K562 (cell line): ENCODE measurements around the gene SLC35A4. TPM values are rescaled to one million over a fixed set of nuclear protein-coding genes. Genes with fewer than 3 reads are reported as not detected.

ENCODE experiments used
- E2F1 ChIP-seq: sonication (generic); formaldehyde crosslinking; IDR thresholded peaks from 2 replicates; pipeline ENCODE4 v1.8.1; 2023; ENCODE audit warnings: mild to moderate bottlenecking, missing genetic modification reagents, moderate library complexity
- ERF ChIP-seq: fragments of 450-650 bp; formaldehyde crosslinking; IDR thresholded peaks from 2 replicates; pipeline ENCODE4 v1.4.0; 2020; ENCODE audit warnings: mild to moderate bottlenecking, mixed read lengths
- FOSL1 ChIP-seq: fragments of 200-800 bp; sonication (Bioruptor generic); conservative IDR thresholded peaks from 2 replicates; pipeline ENCODE4 v1.6.1; 2016; ENCODE audit warnings: missing genetic modification characterization, missing compliant biosample characterization
- FOXA3 ChIP-seq, 2 experiments: fragments of 450-650 bp in 1 of 2; sonication (generic) in 1 of 2; formaldehyde crosslinking; IDR thresholded peaks in 1 of 2; conservative IDR thresholded peaks in 1 of 2; 2 replicates each; pipeline versions ENCODE4 v1.4.0 to v1.8.0; 2020 to 2022; ENCODE audit warnings: mild to moderate bottlenecking in 2 of 2, missing genetic modification reagents in 1 of 2
- HMG20A ChIP-seq: fragments of 450-650 bp; formaldehyde crosslinking; conservative IDR thresholded peaks from 2 replicates; pipeline ENCODE4 v1.4.0; 2020; ENCODE audit warnings: mild to moderate bottlenecking, mixed read lengths
- IFI16 ChIP-seq: fragments of 250-450 bp; sonication (Bioruptor Pico); IDR thresholded peaks from 2 replicates; pipeline ENCODE4 v2.1.2; 2022; ENCODE audit warnings: mild to moderate bottlenecking, inconsistent platforms
- KAT8 ChIP-seq: fragments of 450-650 bp; IDR thresholded peaks from 2 replicates; pipeline ENCODE4 v1.6.1; 2016; ENCODE audit warnings: low read depth, mild to moderate bottlenecking
- MAX ChIP-seq: sonication (generic); formaldehyde crosslinking; IDR thresholded peaks from 2 replicates; pipeline ENCODE4 v1.9.0; 2022; ENCODE audit warnings: mild to moderate bottlenecking, missing genetic modification reagents
- NONO ChIP-seq, 2 experiments: fragments of 200-400 bp in 1 of 2; fragments of 450-650 bp in 1 of 2; formaldehyde crosslinking in 1 of 2; IDR thresholded peaks; 2 replicates each; pipeline ENCODE4 v1.6.1; 2017; ENCODE audit warnings: low read depth in 2 of 2, mild to moderate bottlenecking in 2 of 2, moderate library complexity in 2 of 2, low read length in 1 of 2
- NRF1 ChIP-seq, 2 experiments: fragments of 450-650 bp; IDR thresholded peaks in 1 of 2; conservative IDR thresholded peaks in 1 of 2; 2 replicates each; pipeline ENCODE4 v1.6.1; 2014; ENCODE audit warnings: mild to moderate bottlenecking in 2 of 2
- PCBP1 ChIP-seq: fragments of 200-400 bp; formaldehyde crosslinking; IDR thresholded peaks from 2 replicates; pipeline ENCODE4 v1.6.1; 2018; ENCODE audit warnings: mild to moderate bottlenecking, low read depth, low read length; ENCODE audit not compliant: poor library complexity, severe bottlenecking
- PRDM10 ChIP-seq: fragments of 450-650 bp; IDR thresholded peaks from 2 replicates; pipeline ENCODE4 v1.6.1; 2018; ENCODE audit not compliant: partially characterized antibody
- TAF15 ChIP-seq: fragments of 200-400 bp; formaldehyde crosslinking; IDR thresholded peaks from 2 replicates; pipeline ENCODE4 v1.6.1; 2017; ENCODE audit warnings: mild to moderate bottlenecking, low read depth, low read length, moderate library complexity
- ZHX1 ChIP-seq: fragments of 150-350 bp; conservative IDR thresholded peaks from 2 replicates; pipeline ENCODE4 v1.6.1; 2014; ENCODE audit warnings: low read length
- ZNF224 ChIP-seq: sonication (generic); formaldehyde crosslinking; IDR thresholded peaks from 2 replicates; pipeline ENCODE4 v1.8.0; 2022; ENCODE audit warnings: mild to moderate bottlenecking, missing genetic modification reagents
- ZNF655 ChIP-seq: fragments of 250-450 bp; sonication (Bioruptor Pico); IDR thresholded peaks from 2 replicates; pipeline ENCODE4 v1.5.0; 2021
- polyA plus RNA-seq, 8 experiments: library from polyadenylated mRNA; depleted of rRNA in 4 of 8; stranded (reverse) in 5 of 8; unstranded in 3 of 8; fragments of >200 nt; fragmentation: Nextera tagmentation in 2 of 8; fragmentation: Illumina TruSeq in 1 of 8; extraction: Ambion mirVana in 2 of 8; extraction: Trizol in 1 of 8; gene quantifications; 2 replicates each; pipeline versions ENCODE4 v1.2.1 to v1.2.3, GENCODE V29; 2011 to 2014; ENCODE audit warnings: inconsistent platforms in 1 of 8, missing spikeins in 1 of 8
- total RNA-seq, 7 experiments: library from RNA; depleted of rRNA in 6 of 7; stranded (reverse); fragments of >200 nt in 6 of 7; fragmentation: Illumina TruSeq in 2 of 7; extraction: Trizol in 2 of 7; gene quantifications; 2 replicates each; pipeline versions ENCODE4 v1.2.1 to v1.2.3, GENCODE V29; 2011 to 2021; ENCODE audit warnings: low replicate concordance in 1 of 7

The SLC35A4 gene
- total and polyA plus RNA-seq, 9 of the 15 experiments (the other 6 are each of a cell fraction or from before 2014, with no cell fraction given): 21.8 to 171 (median 42.5) TPM

GRCh38 chr5:140564196-140565023 lies at the start of gene SLC35A4, which contains the start of gene APBB3 (continued):
- TF ChIP-seq PRDM10 (no peak), ZNF655 (CRISPR knock-in tag) (no peak), PCBP1 (no peak), ZNF224 (CRISPR knock-in tag) (no peak), FOSL1 (tag) (peak; percentile 5; the same call in 1 of the 2 replicates), ZHX1 (peak; percentile 12; the same call in 1 of the 2 replicates), NRF1 (conservative IDR thresholded peaks at IDR 0.05 in 1 of 2, IDR thresholded peaks at IDR 0.05 in 1 of 2) (peak; percentile 98 to 99), KAT8 (no peak), ERF (CRISPR knock-in tag) (no peak), E2F1 (CRISPR knock-in tag) (no peak), MAX (CRISPR knock-in tag) (peak; percentile 97), TAF15 (no peak), IFI16 (CRISPR knock-in tag) (no peak), FOXA3 (CRISPR knock-in tag; conservative IDR thresholded peaks at IDR 0.05 in 1 of 2, IDR thresholded peaks at IDR 0.05 in 1 of 2) (no peak), HMG20A (CRISPR knock-in tag) (no peak), NONO (IDR thresholded peaks at IDR 0.05; ENCODE audit: low read depth in 2 of 2, low read length in 1 of 2) (peak; percentile 14 to 28; a peak in 1 of 4 replicates)
